HCT116 (cell line): ENCODE results near the gene TXNDC16. TPM values are rescaled to one million over a fixed set of nuclear protein-coding genes. Genes with fewer than 3 reads are reported as not detected.
"Not testable (repeated sequence)": the region's sequence is repeated elsewhere in the genome, so short reads cannot be mapped to it uniquely, and the experiment has no call there.

Source experiments
- ATAC-seq: fragments of 200-7000 bp; cut with Tn5 transposase; 2 replicates; pipeline ENCODE4 v1.9.1; 2020; ENCODE audit warnings: mild to moderate bottlenecking, moderate library complexity
- BruUV-seq: library from RNA; stranded (reverse); fragments of 400-500 nt; replicated peaks from 2 replicates; lab custom pipeline; 2021; lab: Mats Ljungman, UMichigan
- CTCF ChIA-PET: fragments of 300-600 bp; sonication (Branson Sonifier 250); formaldehyde crosslinking; loops from one replicate; lab custom pipeline; 2021; ENCODE audit warnings: antibody characterized with exemption; lab: Charles Lee
- POLR2A ChIA-PET: fragments of 300-600, 350-600 bp; sonication (Branson Sonifier 250); formaldehyde crosslinking; loops from one replicate; lab custom pipeline; 2021; ENCODE audit warnings: antibody characterized with exemption; lab: Charles Lee
- RAD21 ChIA-PET, 2 experiments: fragments of 300-600 bp; sonication (Branson Sonifier 250); formaldehyde crosslinking; loops; one replicate each; lab custom pipeline; 2023; ENCODE audit warnings: low total read pairs in 2 of 2; ENCODE audit not compliant: uncharacterized antibody in 2 of 2, unreplicated experiment in 2 of 2, low non-redundant PET in 1 of 2; lab: Charles Lee
- DNase-seq: peaks from one replicate; pipeline ENCODE4 v3.0.0-alpha.2; 2010; ENCODE audit warnings: low read depth, low spot score
- H2AFZ ChIP-seq: fragments of 200-600 bp; shearing (Covaris generic), sonication (generic); 2 replicates; pipeline ENCODE4 v1.6.1; 2017; ENCODE audit warnings: low read depth, mixed run types, mixed read lengths, antibody characterized with exemption, low read length; ENCODE audit not compliant: poor library complexity, severe bottlenecking
- H3K27ac ChIP-seq: 2 replicates; pipeline ENCODE4 v1.5.1; 2012; ENCODE audit warnings: low read depth, low read length
- H3K27me3 ChIP-seq: fragments of 200-600 bp; sonication (generic); 2 replicates; pipeline ENCODE4 v1.6.1; 2016; ENCODE audit warnings: mixed run types, low read length, mixed read lengths; ENCODE audit not compliant: insufficient read depth
- H3K36me3 ChIP-seq, 2 experiments: fragments of 200-500 bp in 1 of 2; fragments of 200-600 bp in 1 of 2; sonication (Bioruptor generic) in 1 of 2; sonication (generic) in 1 of 2; 2 replicates each; pipeline versions ENCODE4 v1.5.1 to v1.6.1; 2014 to 2016; ENCODE audit warnings: low read length in 2 of 2, inconsistent platforms in 1 of 2, mixed read lengths in 1 of 2, mixed run types in 1 of 2; ENCODE audit not compliant: insufficient read depth in 2 of 2, control insufficient read depth in 1 of 2
- H3K4me1 ChIP-seq, 2 experiments: fragments of 200-600 bp in 1 of 2; sonication (generic) in 1 of 2; 2 replicates each; pipeline versions ENCODE4 v1.5.1 to v1.6.1; 2012 to 2017; ENCODE audit warnings: low read length in 2 of 2, inconsistent platforms in 1 of 2, mild to moderate bottlenecking in 1 of 2, mixed read lengths in 1 of 2, mixed run types in 1 of 2, moderate library complexity in 1 of 2; ENCODE audit not compliant: insufficient read depth in 2 of 2, control insufficient read depth in 1 of 2
- H3K4me2 ChIP-seq: fragments of 200-600 bp; sonication (generic); 2 replicates; pipeline ENCODE4 v1.6.1; 2017; ENCODE audit warnings: mixed run types, low read length, mixed read lengths
- H3K4me3 ChIP-seq, 2 experiments: fragments of 200-600 bp in 1 of 2; sonication (generic) in 1 of 2; replicated peaks in 1 of 2; 2 replicates each; pipeline ENCODE4 v1.5.1; 2011 to 2016; ENCODE audit warnings: low read length in 2 of 2, control low read depth in 1 of 2, low read depth in 1 of 2, mild to moderate bottlenecking in 1 of 2, mixed read lengths in 1 of 2, mixed run types in 1 of 2
- H3K79me2 ChIP-seq: fragments of 200-600 bp; sonication (generic); 2 replicates; pipeline ENCODE4 v1.6.1; 2017; ENCODE audit warnings: mild to moderate bottlenecking, mixed run types, low read length, moderate library complexity, mixed read lengths; ENCODE audit not compliant: insufficient read depth
- H3K9ac ChIP-seq: fragments of 200-600 bp; sonication (generic); 2 replicates; pipeline ENCODE4 v1.6.1; 2016; ENCODE audit warnings: low read length, mixed read lengths
- H3K9me2 ChIP-seq: fragments of 200-600 bp; sonication (generic), shearing (Covaris generic); 2 replicates; pipeline ENCODE4 v1.6.1; 2017; ENCODE audit warnings: mixed run types, mild to moderate bottlenecking, moderate library complexity; ENCODE audit not compliant: insufficient read depth
- H3K9me3 ChIP-seq, 2 experiments: fragments of 200-500 bp in 1 of 2; fragments of 200-600 bp in 1 of 2; sonication (Bioruptor generic) in 1 of 2; sonication (generic) in 1 of 2; 2 replicates each; pipeline ENCODE4 v1.6.1; 2014 to 2017; ENCODE audit warnings: low read length in 2 of 2, mixed read lengths in 2 of 2, inconsistent platforms in 1 of 2, low read depth in 1 of 2, mild to moderate bottlenecking in 1 of 2, mixed run types in 1 of 2, moderate library complexity in 1 of 2; ENCODE audit not compliant: control insufficient read depth in 1 of 2, insufficient read depth in 1 of 2
- H4K20me1 ChIP-seq: fragments of 200-600 bp; sonication (generic), shearing (Covaris generic); 2 replicates; pipeline ENCODE4 v1.6.1; 2017; ENCODE audit warnings: mixed run types, mild to moderate bottlenecking, moderate library complexity; ENCODE audit not compliant: insufficient read depth
- ATF3 ChIP-seq: IDR thresholded peaks from 2 replicates; pipeline ENCODE4 v1.6.1; 2012
- CBX3 ChIP-seq: IDR thresholded peaks from 2 replicates; pipeline ENCODE4 v1.6.1; 2012; ENCODE audit warnings: low read depth
- EGR1 ChIP-seq: IDR thresholded peaks from 2 replicates; pipeline ENCODE4 v1.6.1; 2012; ENCODE audit warnings: low read depth
- EZH2 ChIP-seq: fragments of 200-600 bp; sonication (generic); IDR thresholded peaks from 2 replicates; pipeline ENCODE4 v1.6.1; 2017; ENCODE audit warnings: antibody characterized with exemption, mixed run types
- FOSL1 ChIP-seq: IDR thresholded peaks from 2 replicates; pipeline ENCODE4 v1.6.1; 2012; ENCODE audit warnings: low read depth
- MAX ChIP-seq: IDR thresholded peaks from 2 replicates; pipeline ENCODE4 v1.6.1; 2012
- POLR2A ChIP-seq: IDR thresholded peaks from 2 replicates; pipeline ENCODE4 v1.7.0; 2011; ENCODE audit warnings: borderline replicate concordance; ENCODE audit not compliant: insufficient read depth, insufficient read length; ENCODE audit errors: extremely low read depth
- POLR2AphosphoS5 ChIP-seq: IDR thresholded peaks from 2 replicates; pipeline ENCODE4 v1.6.1; 2011; ENCODE audit warnings: mild to moderate bottlenecking, low read depth, low read length, moderate library complexity
- RAD21 ChIP-seq: IDR thresholded peaks from 2 replicates; pipeline ENCODE4 v1.6.1; 2012; ENCODE audit warnings: low read depth, mild to moderate bottlenecking
- SIN3A ChIP-seq: IDR thresholded peaks from 2 replicates; pipeline ENCODE4 v1.6.1; 2012; ENCODE audit warnings: low read depth
- SP1 ChIP-seq: IDR thresholded peaks from 2 replicates; pipeline ENCODE4 v1.6.1; 2012; ENCODE audit warnings: low read depth
- SRF ChIP-seq: IDR thresholded peaks from 2 replicates; pipeline ENCODE4 v1.6.1; 2012; ENCODE audit warnings: low read depth
- ZNF274 ChIP-seq: fragments of 200-500 bp; sonication (Bioruptor generic); IDR thresholded peaks from 2 replicates; pipeline ENCODE4 v1.6.1; 2014; ENCODE audit warnings: mild to moderate bottlenecking, low read depth, low read length, inconsistent platforms
- intact Hi-C: fragments of 100-400 bp; cut with micrococcal nuclease; formaldehyde crosslinking; loops from 2 replicates; pipeline ENCODE4 v1.10.0; 2022
- total RNA-seq: library from RNA; stranded (reverse); gene quantifications from one replicate; pipeline ENCODE4 v1.2.1, GENCODE V29; 2021; ENCODE audit not compliant: unreplicated experiment

TXNDC16 gene
- total RNA-seq, 1 experiment from 2014 or later = 2.7 TPM

- no peaks in the 10 kb centered on the region for H3K9me3 ChIP-seq
- H3K4me2 ChIP-seq = peak overlapping the region; percentile 10; the same call in 1 of the 2 replicates
- ATAC-seq (no peak), DNase-seq (no peak)
- no peak overlapping the region for H3K27ac ChIP-seq
- H3K36me3 ChIP-seq = no peaks in the 10 kb centered on the region
- no peaks in the 10 kb centered on the region for H3K79me2 ChIP-seq
- intact Hi-C loops = no loop called here
- no peaks in the 10 kb centered on the region for H3K27me3 ChIP-seq
- ChIA-PET RAD21 (no interaction called here), POLR2A (no interaction called here)
- no peaks in the 10 kb centered on the region for H4K20me1 ChIP-seq
- H3K9ac ChIP-seq = no peak overlapping the region
- H3K4me1 ChIP-seq = peaks cover 0 to 7% of the 10 kb centered on the region in 2 experiments; a peak in 1 of 4 replicates
- H3K4me3 ChIP-seq = no peak overlapping the region
- TF ChIP-seq SIN3A (no peak), POLR2AphosphoS5 (no peak)
- TF ChIP-seq, all 23 proteins: peak for 0
- CTCF ChIA-PET = no interaction called here
- Histone ChIP-seq H3K9me2 (no peaks in the 10 kb centered on the region), H2AFZ (peak overlapping the region; percentile 36)
- BruUV-seq = no TSS peak
Observed at GRCh38 chr14:52583544-52583943, 31.2 kb upstream of the TXNDC16 start.

- Histone ChIP-seq H3K27ac (no peak overlapping the region), H3K36me3 (no peaks in the 10 kb centered on the region), H3K79me2 (no peaks in the 10 kb centered on the region), H3K9me2 (no peaks in the 10 kb centered on the region), H3K4me2 (no peak overlapping the region), H3K4me1 (no peaks in the 10 kb centered on the region), H3K4me3 (no peak overlapping the region), H3K9ac (no peak overlapping the region), H3K27me3 (no peaks in the 10 kb centered on the region), H3K9me3 (no peaks in the 10 kb centered on the region), H2AFZ (no peak overlapping the region), H4K20me1 (no peaks in the 10 kb centered on the region)
- ChIA-PET RAD21 (no interaction called here), CTCF (no interaction called here), POLR2A (interaction anchor here (0.9 kb wide), 1 partner anchor 23 kb away, joined by 3 read pairs; the partner anchor contains the start of genes GPR137C and TXNDC16)
- TF ChIP-seq FOSL1 (no peak), POLR2AphosphoS5 (no peak), SRF (no peak), POLR2A (no peak), ATF3 (no peak), MAX (no peak), CBX3 (no peak), SP1 (no peak), ZNF274 (no peak), EZH2 (no peak), EGR1 (no peak), RAD21 (no peak)
- BruUV-seq = no TSS peak
- no peak for ATAC-seq
- intact Hi-C loops = no loop called here
- no peak for DNase-seq
Observed at GRCh38 chr14:52575858-52576257, 23.6 kb upstream of the TXNDC16 start.

GRCh38 chr14:52568454-52568853 lies 16.1 kb upstream of the TXNDC16 start:
- POLR2A ChIA-PET = not testable (repeated sequence)

More at GRCh38 chr14:52568454-52568853, 16.1 kb upstream of the TXNDC16 start:
- H2AFZ ChIP-seq, H4K20me1 ChIP-seq, H3K4me2 ChIP-seq, H3K9me3 ChIP-seq, DNase-seq, H3K4me3 ChIP-seq, BruUV-seq, intact Hi-C loops, RAD21 ChIA-PET, H3K9me2 ChIP-seq, H3K9ac ChIP-seq, H3K4me1 ChIP-seq, H3K27me3 ChIP-seq, H3K36me3 ChIP-seq, ATAC-seq, CTCF ChIA-PET, H3K27ac ChIP-seq, H3K79me2 ChIP-seq: not testable (repeated sequence)
